Cardiac fibroblast (primary cell): ENCODE measurements around the gene NUP54.
A peak's percentile ranks its signal among the peaks of the same experiment; 100 is the strongest.

ENCODE experiments used
- DNase-seq, 2 donors: peaks; one replicate each; pipeline versions ENCODE4 v3.0.0 to v3.0.0-alpha.2; 2010; ENCODE audit warnings: low read depth in 2 of 2
- H3K4me3 ChIP-seq, 2 donors: replicated peaks in 1 of 2; 1 replicate in 1 of 2; 2 replicates in 1 of 2; pipeline ENCODE4 v1.5.1; 2011; ENCODE audit warnings: low read depth in 2 of 2, low read length in 2 of 2, mild to moderate bottlenecking in 2 of 2, moderate library complexity in 1 of 2
- TF ChIP-seq, protein P1 (sequence below): IDR thresholded peaks from one replicate; pipeline ENCODE4 v1.5.1; 2011; ENCODE audit warnings: low read depth, mild to moderate bottlenecking, low read length, inconsistent platforms

NUP54 gene, protein sequence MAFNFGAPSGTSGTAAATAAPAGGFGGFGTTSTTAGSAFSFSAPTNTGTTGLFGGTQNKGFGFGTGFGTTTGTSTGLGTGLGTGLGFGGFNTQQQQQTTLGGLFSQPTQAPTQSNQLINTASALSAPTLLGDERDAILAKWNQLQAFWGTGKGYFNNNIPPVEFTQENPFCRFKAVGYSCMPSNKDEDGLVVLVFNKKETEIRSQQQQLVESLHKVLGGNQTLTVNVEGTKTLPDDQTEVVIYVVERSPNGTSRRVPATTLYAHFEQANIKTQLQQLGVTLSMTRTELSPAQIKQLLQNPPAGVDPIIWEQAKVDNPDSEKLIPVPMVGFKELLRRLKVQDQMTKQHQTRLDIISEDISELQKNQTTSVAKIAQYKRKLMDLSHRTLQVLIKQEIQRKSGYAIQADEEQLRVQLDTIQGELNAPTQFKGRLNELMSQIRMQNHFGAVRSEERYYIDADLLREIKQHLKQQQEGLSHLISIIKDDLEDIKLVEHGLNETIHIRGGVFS

GRCh38 chr4:76148142-76148865 lies at the start of gene NUP54:
NUP54 (minus strand) TSS chr4:76148397; CDS start chr4:76148374, 23 bp downstream.
- TF ChIP-seq, protein P1, sequence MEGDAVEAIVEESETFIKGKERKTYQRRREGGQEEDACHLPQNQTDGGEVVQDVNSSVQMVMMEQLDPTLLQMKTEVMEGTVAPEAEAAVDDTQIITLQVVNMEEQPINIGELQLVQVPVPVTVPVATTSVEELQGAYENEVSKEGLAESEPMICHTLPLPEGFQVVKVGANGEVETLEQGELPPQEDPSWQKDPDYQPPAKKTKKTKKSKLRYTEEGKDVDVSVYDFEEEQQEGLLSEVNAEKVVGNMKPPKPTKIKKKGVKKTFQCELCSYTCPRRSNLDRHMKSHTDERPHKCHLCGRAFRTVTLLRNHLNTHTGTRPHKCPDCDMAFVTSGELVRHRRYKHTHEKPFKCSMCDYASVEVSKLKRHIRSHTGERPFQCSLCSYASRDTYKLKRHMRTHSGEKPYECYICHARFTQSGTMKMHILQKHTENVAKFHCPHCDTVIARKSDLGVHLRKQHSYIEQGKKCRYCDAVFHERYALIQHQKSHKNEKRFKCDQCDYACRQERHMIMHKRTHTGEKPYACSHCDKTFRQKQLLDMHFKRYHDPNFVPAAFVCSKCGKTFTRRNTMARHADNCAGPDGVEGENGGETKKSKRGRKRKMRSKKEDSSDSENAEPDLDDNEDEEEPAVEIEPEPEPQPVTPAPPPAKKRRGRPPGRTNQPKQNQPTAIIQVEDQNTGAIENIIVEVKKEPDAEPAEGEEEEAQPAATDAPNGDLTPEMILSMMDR, result no peak
- peak; percentile 96 to 97 for DNase-seq

GRCh38 chr4:76197031-76197743 lies 49.0 kb upstream of the NUP54 start:
- TF ChIP-seq, protein P1, result no peak
- no peak overlapping the region for H3K4me3 ChIP-seq
- peak in 1 of 2 donors; percentile 56 for DNase-seq

More at GRCh38 chr4:76148142-76148865, at the start of gene NUP54:
- H3K4me3 ChIP-seq, result peak within 1 kb of the TSS; percentile 84 to 97

- DNase-seq, result no peak
- TF ChIP-seq, protein P1, result no peak
- no peak overlapping the region for H3K4me3 ChIP-seq
These were observed 48.2 kb upstream of the NUP54 start for GRCh38 chr4:76196376-76196775.

DNA sequence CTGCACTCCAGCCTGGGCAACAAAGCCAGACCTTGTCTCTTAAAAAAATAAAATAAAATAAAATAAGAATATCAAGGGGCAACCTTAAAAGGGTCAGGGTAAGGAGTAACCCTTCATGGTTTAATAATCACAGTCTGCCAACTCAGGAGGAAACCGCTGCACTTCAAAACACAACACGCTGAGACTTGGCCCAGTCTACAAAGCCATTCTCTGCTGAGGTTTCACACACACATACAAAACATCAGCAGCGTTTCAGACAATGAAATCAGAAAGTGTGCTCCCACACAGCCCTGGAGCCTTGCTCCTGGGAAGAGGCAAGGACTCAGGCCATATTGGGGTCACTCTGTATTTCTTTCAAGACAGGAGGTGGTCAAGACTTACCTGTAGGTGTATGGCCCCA lies 47.1 kb upstream of the NUP54 start:
- H3K4me3 ChIP-seq, result no peak overlapping the region
- DNase-seq, result peak in 1 of 2 donors; percentile 40
- TF ChIP-seq, protein P1, result no peak

DNA sequence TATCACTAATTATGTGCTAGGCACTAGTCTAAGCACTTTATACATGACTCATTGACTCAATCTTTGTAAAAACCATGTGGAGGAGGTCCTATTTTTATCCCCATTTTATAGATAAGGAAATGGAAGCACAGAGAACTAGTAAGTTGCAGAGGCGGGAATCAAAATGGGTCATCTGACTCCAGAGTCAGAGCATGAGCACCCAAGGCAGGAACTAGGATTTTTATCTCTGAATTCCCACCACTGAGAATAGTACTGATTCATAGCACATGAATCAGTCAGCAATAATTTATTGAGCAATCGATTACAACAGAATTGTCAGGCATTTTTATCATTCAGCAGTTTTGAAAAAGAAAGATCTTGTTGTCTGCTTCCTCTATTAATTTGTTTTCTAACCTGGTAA lies 46.1 kb upstream of the NUP54 start:
- no peak overlapping the region for H3K4me3 ChIP-seq
- TF ChIP-seq, protein P1, result no peak
- DNase-seq, result peak; percentile 95 to 97

GRCh38 chr4:76192236-76192635 lies 44.0 kb upstream of the NUP54 start:
- H3K4me3 ChIP-seq, result no peak overlapping the region
- DNase-seq, result no peak
- TF ChIP-seq, protein P1, result no peak
